ENCODE results near the gene WASF1.

The WASF1 gene

GRCh38 chr6:110179406-110180227, at the start of gene WASF1:
TSS of gene WASF1 (minus strand) at chr6:110179670. CDS start at chr6:110127601, 52,069 bp downstream.
- Histone ChIP-seq H3K4me3 (ENCODE audit: low read depth, low read length) (peak within 1 kb of the TSS; percentile 96), H3K27me3 (ENCODE audit: control insufficient read depth, insufficient read depth, low read length) (no peaks in the 10 kb centered on the region), H3K36me3 (ENCODE audit: control insufficient read depth, insufficient read depth, low read length) (no peaks in the 10 kb centered on the region), H3K9ac (ENCODE audit: low read length) (peak within 1 kb of the TSS; percentile 99), H3K27ac (ENCODE audit: low read depth, low read length) (peak within 1 kb of the TSS; percentile 96), H3K9me3 (ENCODE audit: control insufficient read depth, insufficient read depth, low read depth, low read length) (no peaks in the 10 kb centered on the region), H3K4me1 (ENCODE audit: control insufficient read depth, insufficient read depth, low read length) (peaks cover 13% of the 10 kb centered on the region; the same call in 1 of the 2 replicates)

- Histone ChIP-seq H3K4me1 (ENCODE audit: control insufficient read depth, insufficient read depth, low read length) (no peaks in the 10 kb centered on the region), H3K9ac (ENCODE audit: low read length) (no peak overlapping the region), H3K27me3 (ENCODE audit: control insufficient read depth, insufficient read depth, low read length) (no peaks in the 10 kb centered on the region), H3K9me3 (ENCODE audit: control insufficient read depth, insufficient read depth, low read depth, low read length) (no peaks in the 10 kb centered on the region), H3K4me3 (ENCODE audit: low read depth, low read length) (no peak overlapping the region), H3K36me3 (ENCODE audit: control insufficient read depth, insufficient read depth, low read length) (peaks cover 37% of the 10 kb centered on the region), H3K27ac (ENCODE audit: low read depth, low read length) (no peak overlapping the region)
Observed at GRCh38 chr6:110226261-110226660, 46.8 kb upstream of the WASF1 start.

GRCh38 chr6:110221738-110222137, 42.3 kb upstream of the WASF1 start:
- H3K9me3 ChIP-seq (ENCODE audit: control insufficient read depth, insufficient read depth, low read depth, low read length): no peaks in the 10 kb centered on the region
- H3K27ac ChIP-seq (ENCODE audit: low read depth, low read length): no peak overlapping the region
- no peak overlapping the region for H3K4me3 ChIP-seq (ENCODE audit: low read depth, low read length)
- H3K27me3 ChIP-seq (ENCODE audit: control insufficient read depth, insufficient read depth, low read length): no peaks in the 10 kb centered on the region
- H3K36me3 ChIP-seq (ENCODE audit: control insufficient read depth, insufficient read depth, low read length): peaks cover 54% of the 10 kb centered on the region
- 0 out of 2 replicates have a peak, but pooled peaks cover 3% of the 10 kb centered on the region for H3K4me1 ChIP-seq (ENCODE audit: control insufficient read depth, insufficient read depth, low read length)
- H3K9ac ChIP-seq (ENCODE audit: low read length): no peak overlapping the region

- Histone ChIP-seq H3K4me1 (ENCODE audit: control insufficient read depth, insufficient read depth, low read length) (0 out of 2 replicates have a peak, but pooled peaks cover 3% of the 10 kb centered on the region), H3K36me3 (ENCODE audit: control insufficient read depth, insufficient read depth, low read length) (peaks cover 68% of the 10 kb centered on the region), H3K9me3 (ENCODE audit: control insufficient read depth, insufficient read depth, low read depth, low read length) (no peaks in the 10 kb centered on the region), H3K9ac (ENCODE audit: low read length) (no peak overlapping the region), H3K4me3 (ENCODE audit: low read depth, low read length) (no peak overlapping the region), H3K27me3 (ENCODE audit: control insufficient read depth, insufficient read depth, low read length) (no peaks in the 10 kb centered on the region), H3K27ac (ENCODE audit: low read depth, low read length) (0 out of 2 replicates have a peak overlapping the region, but pooled peaks have one; percentile 13)
Observed at GRCh38 chr6:110217266-110217665, 37.8 kb upstream of the WASF1 start.

- no peaks in the 10 kb centered on the region for H3K9me3 ChIP-seq (ENCODE audit: control insufficient read depth, insufficient read depth, low read depth, low read length)
- 0 out of 2 replicates have a peak, but pooled peaks cover 3% of the 10 kb centered on the region for H3K4me1 ChIP-seq (ENCODE audit: control insufficient read depth, insufficient read depth, low read length)
- peaks cover 74% of the 10 kb centered on the region for H3K36me3 ChIP-seq (ENCODE audit: control insufficient read depth, insufficient read depth, low read length)
- H3K27me3 ChIP-seq (ENCODE audit: control insufficient read depth, insufficient read depth, low read length): no peaks in the 10 kb centered on the region
- no peak overlapping the region for H3K4me3 ChIP-seq (ENCODE audit: low read depth, low read length)
- H3K27ac ChIP-seq (ENCODE audit: low read depth, low read length): no peak overlapping the region
- H3K9ac ChIP-seq (ENCODE audit: low read length): no peak overlapping the region
Observed at GRCh38 chr6:110216140-110216539, 36.7 kb upstream of the WASF1 start.

- H3K36me3 ChIP-seq (ENCODE audit: control insufficient read depth, insufficient read depth, low read length): peaks cover 69% of the 10 kb centered on the region
- H3K4me1 ChIP-seq (ENCODE audit: control insufficient read depth, insufficient read depth, low read length): 0 out of 2 replicates have a peak, but pooled peaks cover 3% of the 10 kb centered on the region
- no peak overlapping the region for H3K4me3 ChIP-seq (ENCODE audit: low read depth, low read length)
- no peaks in the 10 kb centered on the region for H3K9me3 ChIP-seq (ENCODE audit: control insufficient read depth, insufficient read depth, low read depth, low read length)
- H3K27me3 ChIP-seq (ENCODE audit: control insufficient read depth, insufficient read depth, low read length): no peaks in the 10 kb centered on the region
- H3K27ac ChIP-seq (ENCODE audit: low read depth, low read length): no peak overlapping the region
- H3K9ac ChIP-seq (ENCODE audit: low read length): no peak overlapping the region
Observed at GRCh38 chr6:110214338-110214737, 34.9 kb upstream of the WASF1 start.

- Histone ChIP-seq H3K4me3 (ENCODE audit: low read depth, low read length) (no peak overlapping the region), H3K27ac (ENCODE audit: low read depth, low read length) (no peak overlapping the region), H3K9me3 (ENCODE audit: control insufficient read depth, insufficient read depth, low read depth, low read length) (no peaks in the 10 kb centered on the region), H3K36me3 (ENCODE audit: control insufficient read depth, insufficient read depth, low read length) (peaks cover 57% of the 10 kb centered on the region), H3K9ac (ENCODE audit: low read length) (no peak overlapping the region), H3K4me1 (ENCODE audit: control insufficient read depth, insufficient read depth, low read length) (no peaks in the 10 kb centered on the region), H3K27me3 (ENCODE audit: control insufficient read depth, insufficient read depth, low read length) (no peaks in the 10 kb centered on the region)
Observed at GRCh38 chr6:110211753-110212152, 32.3 kb upstream of the WASF1 start.

- H3K9ac ChIP-seq (ENCODE audit: low read length): no peak overlapping the region
- no peak overlapping the region for H3K4me3 ChIP-seq (ENCODE audit: low read depth, low read length)
- no peaks in the 10 kb centered on the region for H3K4me1 ChIP-seq (ENCODE audit: control insufficient read depth, insufficient read depth, low read length)
- H3K27ac ChIP-seq (ENCODE audit: low read depth, low read length): no peak overlapping the region
- no peaks in the 10 kb centered on the region for H3K27me3 ChIP-seq (ENCODE audit: control insufficient read depth, insufficient read depth, low read length)
- H3K36me3 ChIP-seq (ENCODE audit: control insufficient read depth, insufficient read depth, low read length): peaks cover 37% of the 10 kb centered on the region
- H3K9me3 ChIP-seq (ENCODE audit: control insufficient read depth, insufficient read depth, low read depth, low read length): no peaks in the 10 kb centered on the region
Observed at GRCh38 chr6:110207652-110208051, 28.2 kb upstream of the WASF1 start.

- Histone ChIP-seq H3K27me3 (ENCODE audit: control insufficient read depth, insufficient read depth, low read length) (no peaks in the 10 kb centered on the region), H3K9ac (ENCODE audit: low read length) (no peak overlapping the region), H3K27ac (ENCODE audit: low read depth, low read length) (no peak overlapping the region), H3K4me3 (ENCODE audit: low read depth, low read length) (no peak overlapping the region), H3K4me1 (ENCODE audit: control insufficient read depth, insufficient read depth, low read length) (no peaks in the 10 kb centered on the region), H3K36me3 (ENCODE audit: control insufficient read depth, insufficient read depth, low read length) (0 out of 2 replicates have a peak, but pooled peaks cover 7% of the 10 kb centered on the region), H3K9me3 (ENCODE audit: control insufficient read depth, insufficient read depth, low read depth, low read length) (no peaks in the 10 kb centered on the region)
Observed at GRCh38 chr6:110201151-110201884, 21.8 kb upstream of the WASF1 start.

- no peaks in the 10 kb centered on the region for H3K27me3 ChIP-seq (ENCODE audit: control insufficient read depth, insufficient read depth, low read length)
- no peaks in the 10 kb centered on the region for H3K9me3 ChIP-seq (ENCODE audit: control insufficient read depth, insufficient read depth, low read depth, low read length)
- H3K36me3 ChIP-seq (ENCODE audit: control insufficient read depth, insufficient read depth, low read length): peaks cover 17% of the 10 kb centered on the region
- no peak overlapping the region for H3K9ac ChIP-seq (ENCODE audit: low read length)
- no peaks in the 10 kb centered on the region for H3K4me1 ChIP-seq (ENCODE audit: control insufficient read depth, insufficient read depth, low read length)
- no peak overlapping the region for H3K4me3 ChIP-seq (ENCODE audit: low read depth, low read length)
- no peak overlapping the region for H3K27ac ChIP-seq (ENCODE audit: low read depth, low read length)
Observed at GRCh38 chr6:110198561-110198960, 19.1 kb upstream of the WASF1 start.

- Histone ChIP-seq H3K27ac (ENCODE audit: low read depth, low read length) (no peak overlapping the region), H3K36me3 (ENCODE audit: control insufficient read depth, insufficient read depth, low read length) (peaks cover 18% of the 10 kb centered on the region), H3K9ac (ENCODE audit: low read length) (no peak overlapping the region), H3K4me3 (ENCODE audit: low read depth, low read length) (no peak overlapping the region), H3K27me3 (ENCODE audit: control insufficient read depth, insufficient read depth, low read length) (no peaks in the 10 kb centered on the region), H3K9me3 (ENCODE audit: control insufficient read depth, insufficient read depth, low read depth, low read length) (no peaks in the 10 kb centered on the region), H3K4me1 (ENCODE audit: control insufficient read depth, insufficient read depth, low read length) (no peaks in the 10 kb centered on the region)
Observed at GRCh38 chr6:110196874-110197273, 17.4 kb upstream of the WASF1 start.
